ENCODE results near the gene PIP4P1. TPM values are rescaled to one million over a fixed set of nuclear protein-coding genes. Genes with fewer than 3 reads are reported as not detected.

The PIP4P1 gene
- total RNA-seq, 4 donors from 2014 or later = 15.8 to 32.0 (median 25.9) TPM

Small RNA genes within 50 kb of the gene (small RNA-seq; reads per million reads assigned to genes)
- 0.85 reads per million for gene RNA5SP382

Other genes with a start within 250 kb of the PIP4P1 start
- not detected for gene OR11H6, start 237.7 kb downstream of the PIP4P1 start, total RNA-seq
- not detected for gene OR11H7, start 232.5 kb downstream of the PIP4P1 start, total RNA-seq
- not detected for gene OR11H4, start 222.1 kb downstream of the PIP4P1 start, total RNA-seq
- 10 to 100 TPM in 3 of 4 donors, 1 to 10 TPM in 1; 9.2 to 11.7 (median 10.8) TPM for gene TTC5, start 155.5 kb downstream of the PIP4P1 start, total RNA-seq
- gene CCNB1IP1, start 128.2 kb downstream of the PIP4P1 start, total RNA-seq = 10 to 100 TPM; 29.8 to 53.9 (median 43.1) TPM
- 10 to 100 TPM in 3 of 4 donors, 1 to 10 TPM in 1; 9.2 to 20.3 (median 15.4) TPM for gene PARP2, start 117.8 kb downstream of the PIP4P1 start, total RNA-seq
- gene TEP1, start 47.9 kb downstream of the PIP4P1 start, total RNA-seq = 10 to 100 TPM; 24.8 to 34.5 (median 28.2) TPM
- 1 to 10 TPM in 2 of 4 donors, under 1 TPM in 2; 0.16 to 3.4 (median 0.81) TPM for gene KLHL33, start 25.3 kb downstream of the PIP4P1 start, total RNA-seq
- 10 to 100 TPM; 29.5 to 64.6 (median 41.6) TPM for gene OSGEP, start 6.6 kb downstream of the PIP4P1 start, total RNA-seq
- 100 to 1,000 TPM; 108 to 172 (median 137) TPM for gene APEX1, start 6.2 kb downstream of the PIP4P1 start, total RNA-seq
- gene PNP, start 8.0 kb upstream of the PIP4P1 start, total RNA-seq = 10 to 100 TPM; 17.5 to 47.3 (median 35.7) TPM
- not detected for gene RNASE10, start 44.1 kb upstream of the PIP4P1 start, total RNA-seq
- gene RNASE9, start 99.6 kb upstream of the PIP4P1 start, total RNA-seq = not detected
- gene RNASE11, start 126.6 kb upstream of the PIP4P1 start, total RNA-seq = not detected
- gene RNASE12, start 129.9 kb upstream of the PIP4P1 start, total RNA-seq = not detected
- gene OR6S1, start 180.3 kb upstream of the PIP4P1 start, total RNA-seq = not detected
- gene RNASE4, start 223.1 kb upstream of the PIP4P1 start, total RNA-seq = 100 to 1,000 TPM; 171 to 355 (median 289) TPM
- gene ANG, start 227.3 kb upstream of the PIP4P1 start, total RNA-seq = 10 to 100 TPM; 34.7 to 75.0 (median 55.2) TPM